GM21717 (cell line): ENCODE measurements around the gene TMEM178B.

ENCODE experiments used
- ATAC-seq: cut with Tn5 transposase; IDR thresholded peaks from one replicate; pipeline ENCODE4 v1.9.1; 2021; ENCODE audit warnings: mild to moderate bottlenecking, moderate library complexity; ENCODE audit not compliant: unreplicated experiment

Gene TMEM178B

DNA sequence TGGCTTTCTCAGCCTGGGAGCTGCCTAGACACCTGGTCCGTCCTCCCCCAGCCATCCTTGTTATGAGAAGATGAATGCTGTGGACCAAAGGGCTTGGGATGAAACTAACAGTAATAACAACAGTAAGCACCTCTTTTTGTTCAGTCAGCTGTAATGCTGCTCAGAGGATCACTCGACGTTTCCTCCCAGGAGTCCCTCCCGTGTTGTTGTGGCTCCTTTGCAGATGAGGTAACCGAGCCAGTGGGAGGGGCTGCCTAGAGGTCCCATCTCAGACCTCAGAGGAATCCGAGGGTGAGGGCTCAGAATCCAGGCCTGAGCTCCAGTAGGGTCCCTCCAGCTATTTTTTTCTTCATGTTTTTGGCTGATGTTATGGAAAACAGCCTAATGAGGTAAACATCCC is 145.1 kb downstream of the TMEM178B start:
- no peak for ATAC-seq

GRCh38 chr7:141220263-141220880 is 146.5 kb downstream of the TMEM178B start:
- no peak for ATAC-seq

GRCh38 chr7:141221007-141221612 is 147.2 kb downstream of the TMEM178B start:
- ATAC-seq, result no peak

- no peak for ATAC-seq
Measured at GRCh38 chr7:141225916-141226618, 152.2 kb downstream of the TMEM178B start.

GRCh38 chr7:141227454-141227853 is 153.6 kb downstream of the TMEM178B start:
- ATAC-seq, result no peak

GRCh38 chr7:141228482-141228881 is 154.6 kb downstream of the TMEM178B start:
- ATAC-seq, result no peak

DNA sequence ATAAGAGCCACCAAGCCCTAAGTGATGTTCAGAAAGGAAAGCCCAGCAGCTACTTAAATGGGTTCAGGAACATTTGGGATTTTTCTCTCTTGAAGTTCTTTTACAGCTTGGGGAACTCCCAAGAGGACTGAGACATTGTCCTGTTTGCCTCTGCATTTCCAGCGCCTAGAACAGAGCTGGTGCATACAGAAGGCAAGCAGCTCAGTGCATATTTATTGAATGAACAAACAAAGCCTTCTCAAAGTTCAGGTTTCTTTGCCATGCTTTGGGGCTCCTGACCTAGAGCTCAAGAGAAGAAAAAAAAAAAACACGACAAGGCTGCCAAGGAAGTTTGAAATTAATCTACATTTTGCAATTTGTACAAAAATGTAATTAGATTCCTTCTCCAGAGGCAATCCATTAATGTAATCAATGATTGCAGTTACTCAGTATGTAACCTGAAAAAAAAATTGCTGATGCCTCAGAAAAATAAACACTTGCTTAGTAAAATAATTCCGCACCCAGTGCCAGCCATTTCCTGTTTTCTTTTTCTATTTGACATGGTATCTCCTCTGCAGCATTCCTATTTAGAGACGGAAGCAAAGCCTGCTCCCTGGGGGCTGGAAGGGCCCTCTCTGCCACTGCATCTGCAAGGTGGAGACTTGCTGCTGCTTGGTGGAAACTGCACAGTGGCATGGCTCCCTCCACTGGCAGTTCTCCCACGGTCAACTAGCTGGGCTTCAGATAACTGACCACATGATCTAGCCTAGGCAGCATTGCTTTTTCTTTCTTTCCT is 157.3 kb downstream of the TMEM178B start:
- no peak for ATAC-seq

GRCh38 chr7:141232286-141233051 is 158.6 kb downstream of the TMEM178B start:
- ATAC-seq, result no peak

DNA sequence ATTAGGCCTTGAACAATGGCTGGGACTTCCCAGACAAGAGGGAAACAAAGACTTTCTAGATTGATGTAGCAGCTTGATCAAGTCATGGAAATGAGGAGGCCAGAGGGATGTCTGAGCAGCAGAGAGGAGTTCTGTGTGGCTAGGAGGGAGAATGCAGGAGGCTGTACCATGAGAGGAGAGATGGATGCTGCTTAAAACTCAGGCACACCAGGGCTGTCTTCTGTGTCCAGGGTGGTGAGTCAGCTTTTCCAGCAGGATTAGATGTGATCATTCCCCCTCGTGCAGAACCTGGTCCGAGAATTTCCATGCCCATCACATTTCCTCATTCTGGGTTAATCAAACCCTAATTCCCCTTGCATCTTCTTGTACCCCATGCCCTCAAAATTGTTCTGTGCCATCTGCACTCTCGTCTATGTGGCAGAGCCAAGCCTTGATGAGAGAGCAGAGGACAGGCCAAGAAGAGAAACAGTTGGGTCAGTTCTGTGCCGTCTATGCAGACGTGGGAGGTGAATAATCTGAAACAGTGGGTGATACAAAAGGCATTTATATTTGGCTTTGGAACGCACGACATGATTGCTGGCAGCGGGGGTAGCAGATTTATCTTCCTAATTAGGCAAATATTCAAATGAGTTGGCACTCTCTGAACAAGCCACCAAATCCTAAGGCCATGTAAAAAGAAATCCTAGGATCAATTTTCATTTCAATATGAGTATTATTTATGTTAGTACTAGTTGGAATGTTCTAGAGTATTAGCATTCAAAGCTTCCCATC is 160.7 kb downstream of the TMEM178B start:
- no peak for ATAC-seq

DNA sequence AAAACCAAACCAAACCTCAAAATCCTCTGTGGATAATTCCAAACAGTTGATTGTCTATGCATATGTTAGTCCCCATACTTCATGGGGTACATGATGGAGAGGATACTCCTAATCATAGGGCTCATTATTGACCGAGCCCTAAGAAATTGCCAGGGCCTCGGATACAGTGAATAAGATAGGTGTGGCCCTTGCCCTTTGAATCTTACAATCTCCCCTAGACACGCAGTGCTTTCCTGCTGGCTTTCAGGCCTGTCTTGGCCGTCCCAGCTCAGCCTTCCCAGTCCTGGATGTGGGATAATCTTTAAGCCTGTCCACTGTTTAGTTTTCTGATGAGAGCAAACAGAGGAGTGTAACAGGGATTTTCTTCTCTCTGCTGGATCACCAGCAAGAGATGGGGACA is 161.8 kb downstream of the TMEM178B start:
- ATAC-seq, result no peak

DNA sequence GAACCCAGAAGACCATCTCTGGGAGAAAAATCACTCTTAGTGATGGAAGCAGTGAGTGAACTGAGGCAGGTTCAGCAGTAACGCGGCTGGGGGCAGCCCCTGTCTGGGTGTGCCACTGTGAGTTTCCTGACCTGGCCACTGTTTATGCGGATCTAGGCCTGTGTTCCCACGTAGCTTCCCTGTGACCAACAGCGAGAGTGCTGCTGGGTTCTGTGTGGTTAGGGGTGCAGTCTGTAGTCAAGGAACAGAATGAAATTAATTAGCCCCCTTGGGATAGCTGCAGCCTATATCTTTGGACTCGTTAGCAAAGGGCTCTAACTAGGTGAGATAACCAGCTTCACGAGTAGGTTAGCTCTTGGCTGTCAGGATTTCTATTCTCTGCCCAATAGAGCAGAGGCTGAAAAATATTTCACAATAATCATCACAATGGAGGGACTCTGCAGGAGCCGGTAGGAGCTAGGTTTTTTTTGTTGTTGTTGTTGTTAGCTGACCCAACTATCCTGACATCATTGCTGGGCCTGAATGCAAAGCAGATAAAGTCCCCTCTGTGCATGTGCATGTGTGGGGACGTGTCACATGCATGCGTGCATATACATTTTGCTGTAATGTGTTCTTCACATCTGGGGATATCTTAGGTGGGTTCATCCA is 164.9 kb downstream of the TMEM178B start:
- ATAC-seq, result no peak

DNA sequence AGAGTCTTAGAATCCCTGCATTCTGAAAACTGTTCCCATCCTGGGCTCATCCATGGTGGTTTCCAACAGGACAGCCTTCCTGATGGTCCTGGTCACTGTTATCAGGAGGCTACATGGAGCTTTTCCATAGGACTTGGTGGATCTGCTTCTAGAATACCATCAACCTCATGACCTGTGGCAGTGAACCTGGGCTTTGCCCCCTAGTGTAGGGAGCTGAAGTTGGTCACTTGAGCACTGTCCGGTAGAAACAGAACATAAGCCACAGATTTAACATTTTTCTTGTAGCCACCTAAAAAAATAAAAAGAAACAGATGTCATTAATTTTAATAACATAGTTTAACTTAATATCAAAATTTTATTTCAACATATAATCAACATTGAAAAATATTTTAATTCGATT is 165.8 kb downstream of the TMEM178B start:
- no peak for ATAC-seq

DNA sequence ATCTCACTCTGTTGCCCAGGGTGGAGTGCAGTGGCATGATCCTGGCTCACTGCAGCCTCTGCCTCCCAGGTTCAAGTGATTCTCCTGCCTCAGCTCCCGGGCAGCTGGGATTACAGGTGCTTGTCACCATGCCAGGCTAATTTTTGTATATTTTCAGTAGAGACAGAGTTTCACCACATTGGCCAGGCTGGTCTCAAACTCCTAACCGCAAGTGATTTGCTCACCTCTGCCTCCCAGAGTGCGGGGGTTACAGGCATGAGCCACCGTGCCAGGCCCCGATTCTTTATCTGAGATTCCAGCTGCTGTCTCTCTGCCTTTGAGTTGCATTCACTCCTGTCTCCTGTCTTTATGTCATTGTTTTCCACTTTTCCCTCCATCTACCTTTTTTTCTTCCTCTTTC is 168.7 kb downstream of the TMEM178B start:
- no peak for ATAC-seq

DNA sequence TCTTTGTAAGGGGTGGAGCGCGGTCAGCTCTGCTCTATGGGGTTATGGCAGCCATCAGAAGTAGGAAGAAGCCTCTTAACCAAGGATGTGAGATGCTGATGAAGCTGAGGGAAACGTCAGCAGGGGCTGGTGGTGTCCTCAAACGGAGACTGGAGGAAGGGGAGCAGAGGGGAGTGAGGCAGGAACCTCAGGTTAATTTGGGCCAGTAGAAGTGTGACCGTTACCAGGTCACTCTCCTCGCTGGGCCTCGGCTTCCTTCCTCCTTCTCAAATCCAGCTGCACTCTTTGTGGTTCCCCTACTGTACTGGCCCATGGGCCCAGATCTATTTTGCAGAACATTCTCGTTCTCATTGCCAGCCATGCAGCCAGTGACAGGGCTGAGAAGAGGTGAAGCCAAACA is 169.5 kb downstream of the TMEM178B start:
- ATAC-seq, result no peak

GRCh38 chr7:141244435-141244834 is 170.6 kb downstream of the TMEM178B start:
- no peak for ATAC-seq

GRCh38 chr7:141246426-141246825 is 172.6 kb downstream of the TMEM178B start:
- no peak for ATAC-seq

GRCh38 chr7:141251180-141251579 is 177.3 kb downstream of the TMEM178B start:
- ATAC-seq, result no peak

GRCh38 chr7:141251957-141252356 is 178.1 kb downstream of the TMEM178B start:
- ATAC-seq, result no peak

DNA sequence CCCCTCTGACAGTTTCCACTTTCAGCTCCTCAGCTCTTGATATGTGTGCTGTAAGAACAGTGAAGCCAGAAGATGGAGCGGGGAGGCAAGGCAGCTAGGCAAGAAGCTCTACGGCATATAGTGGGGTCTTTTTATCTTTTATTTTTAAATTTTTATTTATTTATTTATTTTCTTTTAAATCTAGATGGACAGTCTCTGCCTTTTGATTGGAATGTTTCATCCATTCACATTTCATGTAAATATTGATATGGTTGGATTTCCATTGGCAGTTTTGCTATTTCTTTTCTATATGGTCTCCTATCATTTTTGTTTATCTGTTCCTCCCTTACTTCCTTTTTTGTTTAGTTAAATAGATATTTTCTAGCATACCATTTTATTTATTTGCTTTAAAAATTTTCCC is 183.7 kb downstream of the TMEM178B start:
- no peak for ATAC-seq

DNA sequence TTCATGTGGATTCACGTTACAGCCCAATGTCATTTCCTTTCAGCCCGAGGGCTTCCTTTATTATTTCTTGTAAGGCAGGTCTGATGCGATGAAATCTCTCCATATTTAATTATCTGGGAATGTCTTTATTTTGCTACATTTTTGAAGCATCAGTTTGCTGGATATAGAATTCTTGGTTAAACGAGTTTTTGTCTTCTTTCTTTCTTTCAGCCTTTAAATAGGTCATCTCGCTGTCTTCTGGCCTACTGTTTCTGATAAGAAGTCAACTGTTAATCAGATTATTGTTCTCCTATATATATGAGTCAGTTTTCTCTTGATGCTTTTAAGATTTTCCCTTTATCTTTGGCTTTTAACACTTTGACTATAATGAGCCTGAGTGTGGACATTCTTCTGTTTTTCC is 184.7 kb downstream of the TMEM178B start:
- no peak for ATAC-seq
